BE2C (cell line): ENCODE data around the gene HSD3B2.

ENCODE experiments used
- DNase-seq: peaks from one replicate; pipeline ENCODE4 v3.0.0-alpha.2; 2020
- H3K27me3 ChIP-seq: fragments of 250-450 bp; sonication (Bioruptor Pico); 2 replicates; pipeline ENCODE4 v1.5.1; 2020; ENCODE audit warnings: mild to moderate bottlenecking
- H3K36me3 ChIP-seq: fragments of 250-450 bp; sonication (Bioruptor Pico); 2 replicates; pipeline ENCODE4 v1.5.1; 2020; ENCODE audit warnings: mild to moderate bottlenecking
- H3K4me1 ChIP-seq: fragments of 250-450 bp; sonication (Bioruptor Pico); 2 replicates; pipeline ENCODE4 v1.5.1; 2020
- H3K4me3 ChIP-seq: 2 replicates; pipeline ENCODE4 v1.5.1; 2011; ENCODE audit warnings: low read depth, low read length
- H3K9me3 ChIP-seq: fragments of 250-450 bp; sonication (Bioruptor Pico); 2 replicates; pipeline ENCODE4 v1.5.1; 2020
- CTCF ChIP-seq: IDR thresholded peaks from 2 replicates; pipeline ENCODE4 v1.5.1; 2012; ENCODE audit warnings: mild to moderate bottlenecking, low read depth, low read length

HSD3B2 gene

GRCh38 chr1:119438761-119439160, 23.8 kb downstream of the HSD3B2 start:
- no peaks in the 10 kb centered on the region for H3K4me1 ChIP-seq
- no peak overlapping the region for H3K4me3 ChIP-seq
- TF ChIP-seq CTCF, result no peak
- no peaks in the 10 kb centered on the region for H3K36me3 ChIP-seq
- no peaks in the 10 kb centered on the region for H3K9me3 ChIP-seq
- no peak for DNase-seq
- 0 out of 2 replicates have a peak, but pooled peaks cover 4% of the 10 kb centered on the region for H3K27me3 ChIP-seq

- DNase-seq, result no peak
- Histone ChIP-seq H3K36me3 (no peaks in the 10 kb centered on the region), H3K4me1 (no peaks in the 10 kb centered on the region), H3K4me3 (no peak overlapping the region), H3K27me3 (0 out of 2 replicates have a peak, but pooled peaks cover 4% of the 10 kb centered on the region), H3K9me3 (no peaks in the 10 kb centered on the region)
- TF ChIP-seq CTCF, result no peak
Observed at GRCh38 chr1:119440721-119441307, 25.9 kb downstream of the HSD3B2 start.

- no peaks in the 10 kb centered on the region for H3K9me3 ChIP-seq
- H3K27me3 ChIP-seq, result 0 out of 2 replicates have a peak, but pooled peaks cover 4% of the 10 kb centered on the region
Observed at GRCh38 chr1:119442756-119443155, 27.8 kb downstream of the HSD3B2 start.

GRCh38 chr1:119446321-119446720, 31.4 kb downstream of the HSD3B2 start:
- H3K36me3 ChIP-seq, result no peaks in the 10 kb centered on the region
- DNase-seq, result no peak
- TF ChIP-seq CTCF, result no peak
- H3K9me3 ChIP-seq, result no peaks in the 10 kb centered on the region
- 0 out of 2 replicates have a peak, but pooled peaks cover 4% of the 10 kb centered on the region for H3K27me3 ChIP-seq
- no peak overlapping the region for H3K4me3 ChIP-seq
- no peaks in the 10 kb centered on the region for H3K4me1 ChIP-seq

More at GRCh38 chr1:119442756-119443155, 27.8 kb downstream of the HSD3B2 start:
- no peak for TF ChIP-seq CTCF
- Histone ChIP-seq H3K36me3 (no peaks in the 10 kb centered on the region), H3K4me1 (no peaks in the 10 kb centered on the region), H3K4me3 (no peak overlapping the region)
- DNase-seq, result no peak

GRCh38 chr1:119447344-119448126, 32.6 kb downstream of the HSD3B2 start:
- no peak for TF ChIP-seq CTCF
- H3K9me3 ChIP-seq, result no peaks in the 10 kb centered on the region
- H3K27me3 ChIP-seq, result 0 out of 2 replicates have a peak, but pooled peaks cover 4% of the 10 kb centered on the region
- H3K36me3 ChIP-seq, result no peaks in the 10 kb centered on the region
- no peak overlapping the region for H3K4me3 ChIP-seq
- no peaks in the 10 kb centered on the region for H3K4me1 ChIP-seq
- DNase-seq, result no peak

GRCh38 chr1:119448127-119448511, 33.2 kb downstream of the HSD3B2 start:
- no peak for DNase-seq
- Histone ChIP-seq H3K9me3 (no peaks in the 10 kb centered on the region), H3K36me3 (no peaks in the 10 kb centered on the region), H3K4me1 (no peaks in the 10 kb centered on the region), H3K4me3 (no peak overlapping the region), H3K27me3 (no peaks in the 10 kb centered on the region)
- no peak for TF ChIP-seq CTCF
